HPDE6-E6E7 (cell line): ENCODE data around the gene IGFL4.

Experiments used
- DNase-seq: peaks from one replicate; pipeline ENCODE4 v3.0.0; 2011; ENCODE audit warnings: missing footprints; ENCODE audit errors: extremely low spot score

IGFL4 gene

GRCh38 chr19:45994456-45994997, 46.3 kb downstream of the IGFL4 start:
- no peak for DNase-seq

GRCh38 chr19:45990113-45990728, 50.6 kb downstream of the IGFL4 start:
- DNase-seq, result no peak
